Smooth muscle cell (in vitro differentiated cells): Measurements from ENCODE around the gene QPCTL. TPM values are rescaled to one million over a fixed set of nuclear protein-coding genes. Genes with fewer than 3 reads are reported as not detected.
A peak's percentile ranks its signal among the peaks of the same experiment; 100 is the strongest.

Experiments
- DNase-seq: peaks from one replicate; lab custom pipeline; 2025; ENCODE audit not compliant: unreplicated experiment; lab: John Stamatoyannopoulos, UW
- H2AFZ ChIP-seq: fragments of 200-600 bp; sonication (generic); 2 replicates; pipeline ENCODE4 v1.6.0; 2016; ENCODE audit warnings: antibody characterized with exemption, low read depth, mild to moderate bottlenecking
- H3F3A ChIP-seq: fragments of 200-600 bp; sonication (generic); 2 replicates; pipeline ENCODE4 v1.6.0; 2017; ENCODE audit warnings: antibody characterized with exemption, low read depth
- H3K27ac ChIP-seq: fragments of 200-600 bp; sonication (generic); 2 replicates; pipeline ENCODE4 v1.5.1; 2016; ENCODE audit warnings: low read depth, mild to moderate bottlenecking
- H3K27me3 ChIP-seq: fragments of 200-600 bp; sonication (generic); 2 replicates; pipeline ENCODE4 v1.6.1; 2016; ENCODE audit warnings: low read depth, mild to moderate bottlenecking
- H3K36me3 ChIP-seq: fragments of 200-600 bp; sonication (generic); 2 replicates; pipeline ENCODE4 v1.5.1; 2016; ENCODE audit warnings: low read depth
- H3K4me1 ChIP-seq: fragments of 200-600 bp; sonication (generic); 2 replicates; pipeline ENCODE4 v1.5.1; 2016; ENCODE audit warnings: low read depth
- H3K4me2 ChIP-seq: fragments of 200-600 bp; sonication (generic); 2 replicates; pipeline ENCODE4 v1.6.0; 2016; ENCODE audit warnings: mild to moderate bottlenecking
- H3K4me3 ChIP-seq: fragments of 200-600 bp; sonication (generic); 2 replicates; pipeline ENCODE4 v1.5.1; 2016; ENCODE audit warnings: mild to moderate bottlenecking
- H3K79me2 ChIP-seq: fragments of 200-600 bp; sonication (generic); 2 replicates; pipeline ENCODE4 v1.6.0; 2016; ENCODE audit warnings: low read depth, mild to moderate bottlenecking
- H3K9ac ChIP-seq: fragments of 200-600 bp; sonication (generic); 2 replicates; pipeline ENCODE4 v1.6.0; 2016; ENCODE audit warnings: low read depth
- H3K9me3 ChIP-seq: fragments of 200-600 bp; sonication (generic); replicated peaks from 2 replicates; pipeline ENCODE4 v1.5.1; 2016; ENCODE audit warnings: low read depth
- H4K20me1 ChIP-seq: fragments of 200-600 bp; sonication (generic); 2 replicates; pipeline ENCODE4 v1.6.0; 2016; ENCODE audit warnings: low read depth
- whole genome bisulfite sequencing: methylation state at CpG from one replicate; pipeline ENCODE4 v1.1.7; 2016; ENCODE audit warnings: low lambda C conversion rate; 5-methylcytosine and 5-hydroxymethylcytosine counted together
- polyA plus RNA-seq: library from polyadenylated mRNA; unstranded; fragments of >200 nt; fragmentation: Nextera tagmentation; extraction: Ambion mirVana; gene quantifications from 2 replicates; pipeline ENCODE4 v1.2.1, GENCODE V29; 2016
- total RNA-seq: library from RNA; depleted of rRNA; stranded (reverse); fragments of >200 nt; gene quantifications from 2 replicates; pipeline ENCODE4 v1.2.3, GENCODE V29; 2014
- TF ChIP-seq, protein P1 (sequence below): fragments of 200-600 bp; sonication (generic); IDR thresholded peaks from 2 replicates; pipeline ENCODE4 v1.5.1; 2017; ENCODE audit warnings: borderline replicate concordance, mild to moderate bottlenecking, antibody characterized with exemption; ENCODE audit not compliant: insufficient read depth, poor library complexity, severe bottlenecking

QPCTL gene
- total and polyA plus RNA-seq, 2 experiments from 2014 or later: 12.2 to 13.3 TPM

DNA sequence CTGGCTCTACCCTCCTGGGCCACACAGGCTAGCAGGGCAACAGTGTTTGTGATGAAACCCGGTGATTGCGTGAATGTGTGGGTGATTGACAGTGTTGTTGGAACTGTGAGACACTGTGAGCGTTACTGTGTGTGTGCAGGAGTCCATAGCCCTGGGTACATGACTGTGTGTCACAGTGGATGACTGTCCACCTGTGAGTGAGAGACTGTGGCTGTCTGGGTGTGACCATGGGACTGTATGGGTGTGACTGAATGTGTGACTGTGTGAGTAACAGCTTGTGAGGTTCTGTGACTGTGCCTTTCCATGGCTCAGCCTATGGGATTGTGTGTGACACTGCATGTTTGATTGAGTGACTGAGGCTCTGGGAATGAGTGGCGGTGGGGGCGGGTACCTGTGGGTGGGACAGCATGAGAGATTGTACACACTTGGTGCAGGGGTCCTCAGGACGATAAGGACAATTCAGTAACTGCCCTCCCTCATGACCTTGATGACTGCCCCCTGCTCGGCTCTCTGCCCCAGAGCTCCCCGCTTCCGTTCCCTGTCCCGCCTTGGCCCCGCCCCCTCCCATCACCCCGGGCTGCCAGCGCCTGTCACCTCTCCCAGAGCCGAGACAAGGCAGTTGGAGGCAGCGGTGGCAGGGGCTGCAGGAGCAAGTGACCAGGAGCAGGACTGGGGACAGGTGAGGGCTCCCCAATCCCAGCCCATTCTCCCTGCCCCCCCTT lies 24.7 kb upstream of the QPCTL start, which contains the start of gene GIPR:
Gene GIPR (plus strand): TSS at position 602 of the 722 bp plus-strand sequence. CDS start 1,300 bp downstream, outside the sequence.
- Histone ChIP-seq H3K4me3 (peak within 1 kb of the TSS; percentile 84), H3F3A (no peaks in the 10 kb centered on the region), H3K4me2 (peak within 1 kb of the TSS; percentile 99), H2AFZ (peak within 1 kb of the TSS; percentile 93), H3K4me1 (peaks cover 16% of the 10 kb centered on the region), H3K9ac (peak within 1 kb of the TSS; percentile 85), H3K27me3 (no peaks in the 10 kb centered on the region), H3K79me2 (no peaks in the 10 kb centered on the region), H3K36me3 (no peaks in the 10 kb centered on the region), H3K9me3 (no peaks in the 10 kb centered on the region), H3K27ac (peak within 1 kb of the TSS; percentile 60), H4K20me1 (no peaks in the 10 kb centered on the region)
- DNase-seq: peak; percentile 27
- 20% methylated on average over 12 of the region's 15 CpGs for WGBS
- TF ChIP-seq, protein P1, sequence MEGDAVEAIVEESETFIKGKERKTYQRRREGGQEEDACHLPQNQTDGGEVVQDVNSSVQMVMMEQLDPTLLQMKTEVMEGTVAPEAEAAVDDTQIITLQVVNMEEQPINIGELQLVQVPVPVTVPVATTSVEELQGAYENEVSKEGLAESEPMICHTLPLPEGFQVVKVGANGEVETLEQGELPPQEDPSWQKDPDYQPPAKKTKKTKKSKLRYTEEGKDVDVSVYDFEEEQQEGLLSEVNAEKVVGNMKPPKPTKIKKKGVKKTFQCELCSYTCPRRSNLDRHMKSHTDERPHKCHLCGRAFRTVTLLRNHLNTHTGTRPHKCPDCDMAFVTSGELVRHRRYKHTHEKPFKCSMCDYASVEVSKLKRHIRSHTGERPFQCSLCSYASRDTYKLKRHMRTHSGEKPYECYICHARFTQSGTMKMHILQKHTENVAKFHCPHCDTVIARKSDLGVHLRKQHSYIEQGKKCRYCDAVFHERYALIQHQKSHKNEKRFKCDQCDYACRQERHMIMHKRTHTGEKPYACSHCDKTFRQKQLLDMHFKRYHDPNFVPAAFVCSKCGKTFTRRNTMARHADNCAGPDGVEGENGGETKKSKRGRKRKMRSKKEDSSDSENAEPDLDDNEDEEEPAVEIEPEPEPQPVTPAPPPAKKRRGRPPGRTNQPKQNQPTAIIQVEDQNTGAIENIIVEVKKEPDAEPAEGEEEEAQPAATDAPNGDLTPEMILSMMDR: no peak

GRCh38 chr19:45668342-45668871 lies 24.1 kb upstream of the QPCTL start:
- H3F3A ChIP-seq: no peaks in the 10 kb centered on the region
- peak overlapping the region; percentile 93 for H2AFZ ChIP-seq
- H3K4me3 ChIP-seq: peak overlapping the region; percentile 84
- H3K36me3 ChIP-seq: no peaks in the 10 kb centered on the region
- H3K9me3 ChIP-seq: no peaks in the 10 kb centered on the region
- TF ChIP-seq, protein P1: no peak
- H4K20me1 ChIP-seq: no peaks in the 10 kb centered on the region
- H3K4me2 ChIP-seq: peak overlapping the region; percentile 99
- 3% methylated on average over 19 of the region's 19 CpGs for WGBS
- H3K4me1 ChIP-seq: peaks cover 16% of the 10 kb centered on the region
- H3K9ac ChIP-seq: peak overlapping the region; percentile 85
- DNase-seq: no peak
- H3K27ac ChIP-seq: peak overlapping the region; percentile 60
- H3K79me2 ChIP-seq: no peaks in the 10 kb centered on the region
- no peaks in the 10 kb centered on the region for H3K27me3 ChIP-seq

- Histone ChIP-seq H2AFZ (no peak overlapping the region), H3K27ac (no peak overlapping the region), H3K4me3 (no peak overlapping the region), H3K4me1 (peaks cover 16% of the 10 kb centered on the region), H3K9ac (no peak overlapping the region), H3K27me3 (no peaks in the 10 kb centered on the region), H3K79me2 (no peaks in the 10 kb centered on the region), H3K4me2 (peak overlapping the region; percentile 14), H3F3A (no peaks in the 10 kb centered on the region), H3K9me3 (no peaks in the 10 kb centered on the region), H4K20me1 (no peaks in the 10 kb centered on the region), H3K36me3 (no peaks in the 10 kb centered on the region)
- DNase-seq: peak; percentile 22
- TF ChIP-seq, protein P1: no peak
- WGBS: 27% methylated on average over 28 of the region's 42 CpGs
These were observed 21.6 kb upstream of the QPCTL start for GRCh38 chr19:45670670-45671453.
